ENCODE data around the gene CGNL1. TPM values are rescaled to one million over a fixed set of nuclear protein-coding genes. Genes with fewer than 3 reads are reported as not detected.

Gene CGNL1
- total RNA-seq, 6 donors from 2014 or later, result 40.1 to 81.8 (median 63.0) TPM

DNA sequence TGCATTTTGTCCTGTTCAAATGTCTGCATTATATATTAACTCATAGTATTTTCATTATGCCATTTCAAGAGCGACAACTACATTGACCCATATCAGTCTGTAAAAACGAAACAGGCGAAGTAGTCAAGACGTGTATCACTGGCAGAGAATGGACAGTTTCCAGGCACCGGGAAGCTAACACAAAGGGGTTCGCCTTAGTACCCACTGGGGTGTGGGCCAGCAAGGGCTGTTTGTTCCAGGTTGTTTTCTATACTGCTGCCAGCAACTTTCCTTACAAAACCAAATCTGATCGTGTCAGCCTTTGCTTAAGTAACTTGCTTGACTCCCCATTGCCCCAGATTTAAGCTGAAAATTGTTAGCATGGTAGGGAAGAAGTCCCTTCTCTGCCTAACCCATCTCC lies 87.1 kb downstream of the CGNL1 start:
- 80 to 84% methylated on average over 7 of the region's 7 CpGs for WGBS, 2 donors
- no peak for DNase-seq
- TF ChIP-seq EP300 (IDR thresholded peaks at IDR 0.05), result no peak
- TF ChIP-seq POLR2A (IDR thresholded peaks at IDR 0.05), result no peak
- TF ChIP-seq, protein P1, sequence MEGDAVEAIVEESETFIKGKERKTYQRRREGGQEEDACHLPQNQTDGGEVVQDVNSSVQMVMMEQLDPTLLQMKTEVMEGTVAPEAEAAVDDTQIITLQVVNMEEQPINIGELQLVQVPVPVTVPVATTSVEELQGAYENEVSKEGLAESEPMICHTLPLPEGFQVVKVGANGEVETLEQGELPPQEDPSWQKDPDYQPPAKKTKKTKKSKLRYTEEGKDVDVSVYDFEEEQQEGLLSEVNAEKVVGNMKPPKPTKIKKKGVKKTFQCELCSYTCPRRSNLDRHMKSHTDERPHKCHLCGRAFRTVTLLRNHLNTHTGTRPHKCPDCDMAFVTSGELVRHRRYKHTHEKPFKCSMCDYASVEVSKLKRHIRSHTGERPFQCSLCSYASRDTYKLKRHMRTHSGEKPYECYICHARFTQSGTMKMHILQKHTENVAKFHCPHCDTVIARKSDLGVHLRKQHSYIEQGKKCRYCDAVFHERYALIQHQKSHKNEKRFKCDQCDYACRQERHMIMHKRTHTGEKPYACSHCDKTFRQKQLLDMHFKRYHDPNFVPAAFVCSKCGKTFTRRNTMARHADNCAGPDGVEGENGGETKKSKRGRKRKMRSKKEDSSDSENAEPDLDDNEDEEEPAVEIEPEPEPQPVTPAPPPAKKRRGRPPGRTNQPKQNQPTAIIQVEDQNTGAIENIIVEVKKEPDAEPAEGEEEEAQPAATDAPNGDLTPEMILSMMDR (IDR thresholded peaks at IDR 0.05), result no peak
- TF ChIP-seq POLR2AphosphoS5 (IDR thresholded peaks at IDR 0.05), result no peak
- Histone ChIP-seq H3K9me3 (no peaks in the 10 kb centered on the region), H3K4me1 (peaks cover 0 to 6% (median 3%) of the 10 kb centered on the region in 4 donors), H3K27me3 (no peaks in the 10 kb centered on the region), H3K4me3 (no peak overlapping the region), H3K36me3 (peaks cover 0 to 5% (median 2%) of the 10 kb centered on the region in 4 donors), H3K27ac (no peak overlapping the region)
- no peak for ATAC-seq (ENCODE audit: low FRiP score in 2 of 2)

DNA sequence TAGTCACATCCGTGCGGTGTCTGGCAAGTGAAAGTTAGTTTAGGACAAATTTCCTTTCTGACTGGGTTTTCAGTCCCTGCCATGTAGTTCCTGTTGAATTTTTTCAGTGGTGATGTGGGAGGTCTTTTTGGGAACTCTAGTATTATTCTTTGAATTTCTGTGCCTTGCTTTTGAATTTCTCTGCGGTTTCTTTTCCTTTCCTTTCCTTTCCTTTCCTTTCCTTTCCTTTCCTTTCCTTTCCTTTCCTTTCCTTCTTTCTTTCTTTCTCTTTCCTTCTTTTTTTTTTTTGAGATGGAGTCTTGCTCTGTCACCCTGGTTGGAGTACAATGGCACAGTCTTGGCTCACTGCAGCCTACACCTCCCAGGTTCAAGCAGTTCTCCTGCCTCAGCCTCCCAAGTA lies 88.2 kb downstream of the CGNL1 start:
- DNase-seq (no peak), ATAC-seq (ENCODE audit: low FRiP score in 2 of 2) (no peak)
- Histone ChIP-seq H3K27ac (no peak overlapping the region), H3K4me1 (no peaks in the 10 kb centered on the region), H3K4me3 (no peak overlapping the region), H3K27me3 (no peaks in the 10 kb centered on the region), H3K36me3 (peaks cover 0 to 5% (median 2%) of the 10 kb centered on the region in 4 donors), H3K9me3 (no peaks in the 10 kb centered on the region)
- TF ChIP-seq POLR2AphosphoS5 (IDR thresholded peaks at IDR 0.05), result no peak
- TF ChIP-seq, protein P1 (IDR thresholded peaks at IDR 0.05), result no peak
- 90 to 98% methylated on average over 3 of the region's 3 CpGs for WGBS, 2 donors

DNA sequence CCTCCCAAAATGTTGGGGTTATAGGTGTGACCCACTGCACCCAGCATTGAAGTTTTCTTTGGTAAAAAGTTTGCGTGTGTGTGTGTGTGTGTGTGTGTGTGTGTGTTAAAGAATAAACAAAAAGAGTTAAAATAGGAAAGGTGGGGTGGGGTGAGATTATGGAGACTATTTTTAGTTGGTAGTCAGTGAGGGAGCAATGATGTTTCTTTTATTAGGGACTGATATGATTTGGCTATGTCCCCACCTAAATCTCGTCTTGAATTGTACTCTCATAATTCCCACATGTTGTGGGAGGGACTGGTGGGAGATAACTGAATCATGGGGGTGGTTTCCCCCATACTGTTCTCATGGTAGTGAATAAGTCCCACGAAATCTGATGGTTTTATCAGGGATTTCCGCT lies 92.2 kb downstream of the CGNL1 start:
- ATAC-seq (ENCODE audit: low FRiP score in 2 of 2), result no peak
- no peaks in the 10 kb centered on the region for H3K4me1 ChIP-seq
- TF ChIP-seq POLR2A (IDR thresholded peaks at IDR 0.05) (no peak), EP300 (IDR thresholded peaks at IDR 0.05) (no peak), POLR2AphosphoS5 (IDR thresholded peaks at IDR 0.05) (no peak)
- H3K4me3 ChIP-seq, result no peak overlapping the region
- no peaks in the 10 kb centered on the region for H3K27me3 ChIP-seq
- H3K27ac ChIP-seq, result no peak overlapping the region
- no peaks in the 10 kb centered on the region for H3K36me3 ChIP-seq
- WGBS, 2 donors, result 71 to 92% methylated on average over 4 of the region's 4 CpGs
- no peak for DNase-seq
- H3K9me3 ChIP-seq, result no peaks in the 10 kb centered on the region

DNA sequence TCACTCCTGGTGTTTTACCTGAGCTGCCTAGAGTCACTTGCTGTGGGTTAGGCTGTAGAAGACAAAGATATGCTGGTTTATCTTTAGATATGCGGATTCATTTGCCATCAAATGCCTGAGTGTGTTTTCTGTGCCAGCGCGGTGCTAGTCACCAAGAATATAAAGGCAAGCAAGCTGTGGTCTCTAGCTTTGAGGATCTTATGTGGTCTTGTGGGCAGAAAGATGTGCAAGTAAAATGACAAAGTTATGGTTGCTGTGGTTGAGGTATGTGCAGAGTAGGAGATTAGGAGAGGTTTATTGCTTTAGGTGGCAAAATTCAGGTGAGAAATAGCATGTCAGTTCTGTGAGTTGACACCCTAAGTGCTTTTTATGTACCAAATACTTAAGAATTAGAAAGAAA lies 94.2 kb downstream of the CGNL1 start:
- ATAC-seq (ENCODE audit: low FRiP score in 2 of 2) (no peak), DNase-seq (no peak)
- H3K4me1 ChIP-seq, result no peaks in the 10 kb centered on the region
- no peaks in the 10 kb centered on the region for H3K27me3 ChIP-seq
- no peak overlapping the region for H3K4me3 ChIP-seq
- H3K9me3 ChIP-seq, result no peaks in the 10 kb centered on the region
- WGBS, 2 donors, result 82 to 96% methylated on average over 3 of the region's 3 CpGs
- no peaks in the 10 kb centered on the region for H3K36me3 ChIP-seq
- H3K27ac ChIP-seq, result no peak overlapping the region
- TF ChIP-seq, protein P1 (IDR thresholded peaks at IDR 0.05), result no peak
- no peak for TF ChIP-seq POLR2AphosphoS5 (IDR thresholded peaks at IDR 0.05)
- no peak for TF ChIP-seq POLR2A (IDR thresholded peaks at IDR 0.05)
- no peak for TF ChIP-seq EP300 (IDR thresholded peaks at IDR 0.05)

DNA sequence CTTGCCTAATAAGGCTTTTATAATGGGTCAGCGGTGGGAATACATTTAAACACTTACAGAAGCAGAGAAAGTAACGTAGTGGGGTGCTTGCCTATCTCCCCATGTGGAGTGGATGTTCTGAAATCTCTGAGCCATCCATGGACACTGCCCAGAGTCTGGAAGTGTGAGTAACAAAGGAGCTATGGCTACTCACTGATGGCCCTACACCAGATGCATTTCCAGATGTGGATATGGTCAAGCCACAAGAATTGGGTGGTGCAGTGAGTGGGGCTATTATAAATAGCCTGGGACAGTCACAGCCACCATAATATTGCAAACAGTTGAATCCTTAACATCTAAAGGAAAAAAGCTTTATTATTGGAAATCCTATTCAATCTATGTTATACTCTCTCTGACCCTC lies 96.6 kb downstream of the CGNL1 start:
- no peak for DNase-seq
- ATAC-seq (ENCODE audit: low FRiP score in 2 of 2), result peak in 1 of 2 donors; percentile 35
- WGBS, 2 donors, result 94 to 100% methylated on average over 2 of the region's 2 CpGs
- TF ChIP-seq POLR2AphosphoS5 (IDR thresholded peaks at IDR 0.05), result no peak
- TF ChIP-seq, protein P1 (IDR thresholded peaks at IDR 0.05), result no peak
- TF ChIP-seq POLR2A (IDR thresholded peaks at IDR 0.05), result no peak
- no peak for TF ChIP-seq EP300 (IDR thresholded peaks at IDR 0.05)
- peaks cover 3 to 7% (median 6%) of the 10 kb centered on the region in 4 donors for H3K4me1 ChIP-seq
- H3K9me3 ChIP-seq, result no peaks in the 10 kb centered on the region
- H3K27me3 ChIP-seq, result no peaks in the 10 kb centered on the region
- H3K27ac ChIP-seq, result no peak overlapping the region
- no peak overlapping the region for H3K4me3 ChIP-seq
- H3K36me3 ChIP-seq, result no peaks in the 10 kb centered on the region

Data from upper lobe of left lung (tissue), 6 donors.